HG03095 (cell line): ENCODE results near the gene LORICRIN.
"Not testable (repeated sequence)": the region's sequence is repeated elsewhere in the genome, so short reads cannot be mapped to it uniquely, and the experiment has no call there.

Source experiments
- ATAC-seq: cut with Tn5 transposase; IDR thresholded peaks from one replicate; pipeline ENCODE4 v1.9.1; 2021; ENCODE audit warnings: moderate library complexity; ENCODE audit not compliant: unreplicated experiment

Gene LORICRIN, protein sequence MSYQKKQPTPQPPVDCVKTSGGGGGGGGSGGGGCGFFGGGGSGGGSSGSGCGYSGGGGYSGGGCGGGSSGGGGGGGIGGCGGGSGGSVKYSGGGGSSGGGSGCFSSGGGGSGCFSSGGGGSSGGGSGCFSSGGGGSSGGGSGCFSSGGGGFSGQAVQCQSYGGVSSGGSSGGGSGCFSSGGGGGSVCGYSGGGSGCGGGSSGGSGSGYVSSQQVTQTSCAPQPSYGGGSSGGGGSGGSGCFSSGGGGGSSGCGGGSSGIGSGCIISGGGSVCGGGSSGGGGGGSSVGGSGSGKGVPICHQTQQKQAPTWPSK

DNA sequence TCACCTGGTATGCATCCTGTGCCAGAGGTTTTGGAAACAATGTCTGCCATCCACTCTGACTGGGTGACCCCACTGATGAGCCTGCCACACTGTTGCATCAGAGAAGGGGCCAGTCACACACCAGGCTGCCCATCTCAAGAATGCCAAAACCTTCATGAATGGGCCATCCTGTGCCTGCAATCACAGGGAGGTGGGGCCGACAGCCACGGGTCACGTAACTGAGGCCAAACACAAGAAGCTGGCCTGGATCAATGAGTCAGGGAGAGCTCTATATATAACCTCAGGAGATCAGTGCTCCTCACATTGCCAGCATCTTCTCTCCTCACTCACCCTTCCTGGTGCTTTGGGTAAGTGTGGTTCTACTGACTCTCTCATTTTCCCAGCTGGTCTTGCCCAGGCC is at the start of gene LORICRIN:
LORICRIN (plus strand) TSS at position 301 of the 400 bp plus-strand sequence. CDS start 1,263 bp downstream, outside the sequence.
- no peak for ATAC-seq

DNA sequence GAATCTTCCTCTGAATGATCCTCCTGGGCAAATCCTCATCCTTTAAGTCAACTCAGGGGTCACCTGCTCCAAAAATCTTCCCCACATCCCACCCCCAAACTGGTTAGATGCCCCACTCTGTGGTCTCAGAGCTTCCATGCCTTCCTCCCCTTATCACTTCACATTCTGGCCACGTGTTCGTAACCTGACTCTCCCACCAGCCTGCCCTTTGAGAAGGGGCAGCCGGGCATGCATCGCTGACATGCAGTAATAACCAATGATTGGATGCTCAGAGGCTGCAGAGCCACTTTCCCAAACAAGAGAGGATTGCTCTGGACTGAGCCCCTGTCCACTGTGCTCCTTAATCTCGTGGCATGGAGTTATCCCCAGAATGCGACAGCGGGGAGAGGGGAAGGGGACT is 49.3 kb upstream of the LORICRIN start:
- ATAC-seq, result no peak

DNA sequence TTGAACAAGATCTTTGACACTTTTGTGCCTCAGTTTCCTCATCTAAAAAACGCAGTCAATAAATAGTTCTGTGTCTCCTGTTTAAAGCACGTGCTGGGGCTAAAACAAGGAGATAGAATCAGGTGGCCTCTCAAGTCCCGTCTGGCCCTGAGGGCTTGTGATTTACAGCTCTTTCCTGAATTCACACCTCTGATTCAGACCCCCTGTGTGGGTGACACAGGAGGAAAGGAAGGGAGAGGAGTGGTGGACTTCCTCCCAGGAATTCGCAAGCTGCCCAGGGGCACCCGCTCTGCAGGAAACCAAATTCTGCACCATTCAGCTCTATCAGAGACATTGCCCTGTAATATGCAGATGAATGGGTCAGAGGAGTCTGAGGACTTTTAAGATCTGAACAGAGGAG is 47.3 kb upstream of the LORICRIN start:
- ATAC-seq, result no peak

DNA sequence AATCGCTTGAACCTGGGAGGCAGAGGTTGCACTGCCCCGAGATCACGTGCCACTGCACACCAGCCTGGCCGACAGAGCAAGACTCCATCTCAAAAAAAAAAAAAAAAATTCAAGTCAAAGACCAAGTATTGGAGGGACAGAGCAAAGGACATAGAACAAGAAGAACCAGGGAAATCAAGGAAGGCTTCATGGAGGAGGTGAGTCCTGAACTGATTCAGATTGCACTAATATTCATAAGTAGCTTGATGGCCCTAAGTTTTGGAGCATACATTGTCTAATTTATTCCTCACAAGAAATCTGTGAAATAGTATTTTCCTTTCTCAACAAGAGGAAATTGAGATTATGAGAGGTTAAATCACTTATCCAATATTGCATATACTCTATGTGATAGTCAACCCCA is 46.0 kb upstream of the LORICRIN start:
- no peak for ATAC-seq

DNA sequence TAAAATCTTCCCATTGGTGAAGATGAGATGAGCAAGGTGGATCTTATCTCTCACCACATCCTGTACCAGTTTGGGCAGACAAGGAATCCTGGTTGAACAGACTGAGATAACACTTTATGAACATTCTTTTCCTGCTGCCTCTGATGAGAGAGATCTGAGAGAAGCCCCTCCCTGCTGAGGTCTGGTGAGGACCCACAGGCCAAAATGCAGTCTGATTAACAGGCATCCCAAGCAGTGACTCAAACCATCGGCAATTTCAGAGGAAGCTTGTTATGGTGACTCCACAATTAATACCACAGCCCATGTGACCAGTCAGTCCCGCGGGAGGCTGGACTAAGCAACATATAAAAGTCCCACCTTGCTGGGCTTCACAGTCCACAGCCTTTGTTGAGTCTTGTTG is 42.3 kb upstream of the LORICRIN start, which contains the start of gene PRR9:
PRR9 (plus strand) TSS at position 373 of the 400 bp plus-strand sequence. CDS start 561 bp downstream, outside the sequence.
- ATAC-seq, result no peak

DNA sequence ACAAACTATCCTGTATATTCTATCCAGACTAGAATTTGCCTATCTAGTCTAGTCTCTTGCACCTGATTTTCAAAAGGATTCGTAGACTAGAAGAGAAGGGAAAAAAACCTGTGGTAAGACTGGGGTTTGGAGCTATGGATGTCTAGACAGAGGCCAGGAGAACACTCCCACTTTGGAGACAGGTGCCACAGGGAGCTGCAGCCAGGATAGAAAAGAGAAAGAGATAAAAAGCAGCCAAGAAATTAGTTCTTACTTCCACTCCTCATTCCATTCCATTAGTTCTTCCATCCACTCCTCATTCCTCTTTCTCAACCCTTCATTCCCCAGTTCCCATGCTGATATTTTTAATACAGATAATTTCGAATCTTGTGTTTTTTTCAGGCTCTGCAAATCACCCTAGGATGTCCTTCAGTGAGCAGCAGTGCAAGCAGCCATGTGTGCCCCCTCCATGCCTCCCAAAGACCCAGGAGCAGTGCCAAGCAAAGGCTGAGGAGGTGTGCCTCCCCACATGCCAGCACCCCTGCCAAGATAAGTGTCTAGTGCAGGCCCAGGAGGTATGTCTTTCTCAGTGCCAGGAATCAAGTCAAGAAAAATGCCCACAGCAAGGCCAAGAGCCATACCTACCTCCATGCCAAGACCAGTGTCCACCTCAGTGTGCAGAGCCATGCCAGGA is 41.6 kb upstream of the LORICRIN start:
- ATAC-seq, result no peak

DNA sequence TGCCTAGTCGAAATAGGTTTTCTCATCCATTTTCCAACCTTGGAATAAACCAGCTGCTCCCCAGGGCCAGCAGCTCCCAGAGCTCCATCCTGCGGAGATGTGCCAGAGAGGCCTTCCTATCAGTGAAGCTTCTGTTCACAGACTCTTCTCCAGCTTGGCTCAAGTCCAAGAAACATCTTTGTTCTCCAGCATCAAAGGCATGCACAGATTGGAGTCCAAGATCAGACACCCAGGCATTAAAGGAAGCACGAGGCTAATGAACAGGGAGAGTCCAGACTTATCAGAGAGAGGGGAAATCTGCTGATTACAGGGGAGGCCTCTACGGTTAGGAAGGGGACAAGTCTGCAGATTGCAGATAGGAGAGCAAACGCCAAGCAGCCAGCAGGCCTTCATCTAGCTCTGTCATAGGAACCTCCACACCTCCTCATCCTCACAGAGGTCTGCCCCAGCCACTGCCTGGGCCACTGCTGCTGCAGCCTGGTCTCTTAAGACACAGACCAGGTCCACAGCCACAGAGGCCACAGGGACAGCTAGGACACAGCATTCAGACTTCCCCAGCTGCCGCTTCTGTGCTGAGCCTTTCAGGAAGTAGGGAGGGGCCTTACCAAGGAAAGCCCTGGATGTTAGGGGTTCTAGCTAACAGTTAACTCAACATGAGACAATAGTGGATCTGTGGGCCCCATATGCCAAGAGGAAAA is 38.7 kb upstream of the LORICRIN start:
- ATAC-seq, result no peak

DNA sequence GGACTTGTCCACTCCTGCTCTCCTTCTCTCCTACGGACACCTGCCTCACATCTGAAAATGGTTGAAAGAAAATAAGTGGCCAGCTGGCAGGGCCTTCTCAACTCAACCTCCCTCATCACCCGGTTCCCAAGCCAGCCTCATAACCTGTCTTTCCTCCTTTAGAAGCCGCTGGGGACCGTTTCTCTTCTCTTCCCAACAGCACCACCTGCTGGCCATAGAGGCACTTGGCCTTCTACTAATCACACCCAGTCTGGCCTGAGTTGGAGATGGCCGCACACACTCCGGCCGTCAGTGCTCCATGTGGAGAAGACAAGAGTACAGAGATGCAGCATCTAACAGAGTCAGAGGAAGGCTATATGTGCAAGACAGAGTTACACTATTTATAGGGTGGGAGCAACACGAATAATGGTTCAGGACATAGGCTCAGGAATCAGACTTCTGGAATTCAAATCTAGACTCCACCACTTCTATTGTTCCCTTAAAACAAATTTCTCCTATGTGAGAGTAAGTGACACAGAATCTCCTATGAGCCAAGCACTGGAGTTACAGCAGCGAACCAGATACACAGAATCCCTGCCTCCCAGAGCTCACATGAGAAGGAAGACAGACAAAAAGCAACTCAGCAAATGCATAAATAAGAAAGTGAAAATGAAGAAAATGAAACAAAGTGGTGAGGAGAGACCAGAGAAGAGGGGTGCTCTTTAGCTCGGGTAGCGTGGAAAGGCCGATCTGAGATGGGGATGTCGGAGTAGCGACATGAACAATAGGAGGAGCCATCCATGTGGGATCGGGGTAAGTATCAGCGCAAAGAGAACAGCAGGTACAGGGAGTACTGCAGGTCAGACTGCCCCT is 36.2 kb upstream of the LORICRIN start:
- not testable (repeated sequence) for ATAC-seq

DNA sequence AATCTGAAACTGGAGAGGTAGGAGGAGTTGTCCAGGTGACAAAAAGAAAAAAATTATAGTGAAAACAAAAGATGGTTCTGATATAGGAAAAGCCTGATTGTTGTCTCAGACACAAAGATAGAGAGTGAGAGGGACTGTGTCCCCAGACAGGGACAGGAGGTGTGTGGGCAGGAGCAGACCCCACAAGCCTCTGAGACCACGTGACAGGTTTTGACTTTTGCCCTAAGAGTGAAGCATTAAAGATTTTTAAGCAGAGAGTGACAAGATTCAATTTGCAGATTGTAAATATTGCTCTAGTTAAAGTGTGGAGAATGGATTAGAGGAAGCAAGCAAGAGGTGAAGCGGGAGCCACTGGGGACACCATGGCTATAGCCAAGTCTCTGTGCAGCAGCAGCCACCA is 31.7 kb upstream of the LORICRIN start:
- ATAC-seq, result no peak

DNA sequence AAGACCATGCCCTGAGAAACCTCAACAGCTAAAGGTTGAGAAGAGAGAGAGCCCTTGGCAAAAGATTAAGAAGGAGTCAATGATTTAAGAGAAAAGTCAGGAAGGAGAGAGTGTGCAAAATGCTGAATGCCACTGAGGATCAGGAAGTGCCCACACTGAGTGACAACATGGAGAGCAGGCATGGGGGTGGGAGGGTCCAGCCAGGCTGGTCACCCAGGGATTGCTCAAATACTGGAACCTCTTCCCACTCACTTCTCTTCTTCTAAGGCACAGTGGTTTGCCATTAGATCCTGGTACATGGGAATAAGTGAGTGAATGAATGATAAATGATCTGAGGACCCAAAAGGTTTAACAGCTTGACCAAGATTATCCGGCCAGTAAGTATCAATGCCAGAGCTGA is 31.0 kb upstream of the LORICRIN start:
- no peak for ATAC-seq

DNA sequence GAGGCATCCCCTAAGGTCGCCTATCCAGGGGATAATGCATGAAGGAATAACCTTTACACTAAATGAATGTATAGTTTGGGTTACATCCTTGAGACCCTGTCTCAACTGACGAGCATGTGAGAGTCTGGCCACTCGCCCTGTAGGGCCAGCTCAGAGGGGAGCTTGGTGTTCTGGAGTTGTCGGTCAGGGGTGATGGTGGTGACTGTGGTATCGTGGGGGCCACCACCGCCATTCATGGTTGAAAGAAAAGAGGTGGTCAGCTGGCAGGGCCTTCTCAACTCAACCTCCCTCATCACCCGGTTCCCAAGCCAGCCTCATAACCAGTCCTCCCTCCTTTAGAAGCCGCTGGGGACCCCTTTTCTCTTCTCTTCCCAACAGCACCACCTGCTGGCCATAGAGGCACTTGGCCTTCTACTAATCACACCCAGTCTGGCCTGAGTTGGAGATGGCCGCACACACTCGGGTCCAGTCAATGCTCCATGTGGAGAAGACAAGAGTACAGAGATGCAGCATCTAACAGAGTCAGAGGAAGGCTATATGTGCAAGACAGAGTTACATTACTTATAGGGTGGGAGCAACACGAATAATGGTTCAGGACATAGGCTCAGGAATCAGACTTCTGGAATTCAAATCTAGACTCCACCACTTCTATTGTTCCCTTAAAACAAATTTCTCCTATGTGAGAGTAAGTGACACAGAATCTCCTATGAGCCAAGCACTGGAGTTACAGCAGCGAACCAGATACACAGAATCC is 30.2 kb upstream of the LORICRIN start:
- ATAC-seq, result not testable (repeated sequence)

DNA sequence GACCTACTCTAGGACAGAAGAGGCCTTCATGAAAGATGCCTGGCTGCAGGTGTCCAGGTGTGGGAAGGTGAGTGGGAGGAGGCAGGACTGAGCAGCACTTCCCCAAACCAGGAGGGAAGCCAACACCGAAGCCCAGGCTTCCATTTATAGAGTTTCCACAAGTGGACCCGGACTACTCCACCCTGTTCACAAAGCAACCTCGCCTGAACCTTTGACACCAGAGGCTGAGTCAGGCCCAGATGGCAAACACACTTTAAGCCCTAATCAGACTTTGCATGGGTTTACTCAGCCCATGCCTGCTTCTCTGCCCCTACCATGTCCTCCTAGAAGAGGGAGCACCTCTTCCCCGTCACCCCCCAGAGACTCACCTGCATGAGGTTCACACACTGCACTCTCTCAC is 28.1 kb upstream of the LORICRIN start:
- no peak for ATAC-seq

DNA sequence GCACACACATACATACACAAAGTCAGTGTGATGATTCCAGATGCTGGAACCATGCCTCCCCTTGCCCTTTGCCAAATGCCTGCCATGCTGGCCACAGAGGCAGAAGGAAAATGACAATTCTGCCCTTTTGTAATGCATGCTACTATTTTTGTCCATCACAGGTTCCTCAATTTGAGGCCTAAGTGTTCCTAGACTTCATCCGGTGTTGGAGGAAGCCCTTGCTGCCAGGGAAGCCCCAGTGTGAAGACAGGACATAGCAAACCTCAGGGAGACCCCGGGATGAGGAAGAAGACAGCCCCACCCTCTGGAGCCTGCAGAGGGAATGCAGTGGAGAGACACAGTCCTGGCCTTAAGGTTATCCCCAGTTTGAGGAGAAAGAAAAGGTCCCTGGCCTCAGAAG is 27.7 kb upstream of the LORICRIN start:
- ATAC-seq, result no peak

DNA sequence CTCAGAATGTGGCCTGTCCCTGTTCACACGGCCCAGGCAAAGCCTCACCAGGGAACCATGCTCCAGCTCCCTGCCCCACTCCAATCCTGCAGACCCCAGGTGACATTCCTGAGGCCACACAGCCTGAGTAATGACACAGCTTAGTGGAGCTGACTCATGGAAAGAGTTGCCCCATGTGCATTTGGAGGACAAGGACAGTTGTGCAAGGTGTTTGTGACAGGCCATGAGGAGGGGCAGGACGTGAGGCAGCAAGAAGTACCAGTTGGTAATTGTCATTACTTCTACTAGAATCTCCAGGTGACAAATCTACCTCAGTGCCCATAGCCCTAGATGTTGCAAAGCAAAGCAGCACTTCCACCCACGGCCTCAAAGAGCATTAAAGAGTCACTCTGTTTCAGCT is 26.9 kb upstream of the LORICRIN start:
- ATAC-seq, result no peak

DNA sequence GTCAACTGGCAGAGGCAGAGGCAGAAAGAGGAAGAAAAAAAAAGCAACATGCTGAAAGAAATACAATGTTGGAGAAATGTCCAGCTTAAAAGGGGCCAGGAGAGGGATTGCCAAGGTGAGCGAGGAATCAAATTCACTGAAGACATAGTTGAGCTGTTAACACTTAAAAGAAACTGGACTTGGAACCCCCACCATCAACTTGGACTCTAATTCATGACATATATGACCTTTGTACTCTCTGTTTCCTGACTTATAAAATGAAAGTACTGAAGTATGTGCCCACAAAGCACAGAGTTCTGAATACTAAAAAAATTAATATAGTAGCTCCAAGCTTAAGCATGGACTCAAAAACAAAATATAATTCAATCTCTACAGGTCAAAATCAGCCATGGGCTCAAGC is 26.0 kb upstream of the LORICRIN start:
- ATAC-seq, result no peak

DNA sequence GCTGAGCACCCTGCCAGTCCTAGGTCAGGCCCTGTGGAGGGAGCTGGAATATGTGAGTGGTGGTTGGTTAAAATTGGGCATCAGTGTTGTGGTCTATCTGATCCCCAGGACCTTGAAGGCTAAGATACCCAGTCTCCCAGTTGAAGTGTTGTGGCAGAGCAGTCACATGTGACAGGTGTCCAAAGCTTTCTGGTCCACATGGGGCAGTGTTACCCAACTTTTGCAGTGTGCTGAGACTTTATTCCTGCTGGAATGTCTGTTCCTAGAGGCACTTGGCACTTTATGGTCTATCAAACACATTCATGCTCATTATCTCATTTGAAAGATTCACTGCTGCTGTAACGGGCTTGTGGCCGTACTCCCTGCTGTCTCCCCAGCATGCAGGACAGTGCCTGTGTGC is 21.0 kb upstream of the LORICRIN start:
- ATAC-seq, result no peak

DNA sequence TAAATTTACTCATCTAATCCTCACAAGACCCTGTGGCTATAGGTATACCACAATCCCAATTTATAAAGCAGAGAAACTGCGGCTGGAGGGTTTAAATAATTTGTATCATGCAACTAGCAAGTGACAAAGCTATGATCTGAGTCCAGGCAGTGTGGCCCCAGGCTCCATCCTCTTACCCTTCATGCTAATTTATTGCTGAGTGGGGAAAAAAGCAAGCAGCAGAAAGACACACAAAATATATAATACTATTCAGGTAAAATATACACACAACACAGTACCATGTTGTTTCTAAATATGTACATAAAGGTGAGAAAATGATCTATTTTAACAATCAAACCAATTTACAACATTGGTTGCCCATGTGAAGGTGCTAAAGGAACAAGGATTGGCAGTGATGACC is 17.3 kb upstream of the LORICRIN start:
- ATAC-seq, result no peak

DNA sequence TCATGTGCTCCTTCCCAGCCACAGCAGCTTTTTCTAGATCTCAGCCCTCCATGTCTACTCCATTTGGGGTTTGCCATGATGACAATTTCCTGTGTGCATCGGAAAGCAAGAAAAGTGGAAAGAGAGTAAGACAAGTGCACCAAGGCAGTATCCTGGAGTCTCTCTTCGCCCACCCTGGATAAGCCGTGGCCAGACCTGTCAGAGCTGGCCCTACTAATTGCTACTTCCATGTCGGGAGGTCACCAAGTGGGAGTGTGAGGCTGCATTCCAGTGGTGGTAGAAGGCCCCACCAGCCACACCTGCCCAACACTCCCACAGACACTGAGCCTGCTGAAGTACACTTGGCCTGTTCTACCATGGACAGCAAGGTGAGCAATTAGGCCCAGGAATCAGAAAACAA is 14.0 kb upstream of the LORICRIN start:
- ATAC-seq, result no peak

DNA sequence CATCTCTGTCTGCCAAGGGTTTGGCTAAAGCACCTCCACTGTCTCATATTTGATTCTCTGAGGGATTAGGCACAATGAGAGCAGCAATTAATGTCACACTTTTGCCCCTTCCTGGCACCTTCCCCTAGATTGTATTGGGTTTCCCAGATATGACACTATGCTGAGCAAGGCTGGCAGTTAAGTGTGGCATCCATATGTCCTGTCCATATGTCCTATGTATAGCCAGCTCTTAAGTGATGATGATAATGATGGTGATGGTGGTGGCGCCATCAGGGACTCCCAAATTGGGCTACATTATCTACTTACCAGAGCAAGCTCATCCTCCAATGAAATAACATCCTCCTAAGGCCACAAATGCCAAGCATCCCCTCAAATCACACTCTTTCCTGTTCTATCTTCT is 13.5 kb upstream of the LORICRIN start:
- ATAC-seq, result no peak

DNA sequence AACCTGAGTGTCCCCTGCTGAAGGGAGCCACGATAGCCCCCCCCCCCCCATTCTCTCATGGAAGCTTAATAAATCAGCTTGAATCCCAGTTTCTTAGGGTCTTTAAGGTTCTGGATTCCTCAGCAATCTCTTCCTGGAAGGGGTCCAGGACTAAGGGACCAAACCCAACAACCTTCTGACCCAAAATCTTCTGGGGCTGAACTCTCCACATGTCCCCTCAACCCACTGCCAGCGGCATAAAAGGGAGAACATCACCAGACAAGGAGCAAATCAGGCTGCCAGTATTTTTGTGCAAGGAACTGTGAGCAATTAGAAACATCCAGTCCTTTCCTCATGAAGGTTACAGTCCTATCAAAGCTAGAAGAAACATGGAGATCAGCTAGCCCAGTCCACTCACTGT is 12.7 kb upstream of the LORICRIN start:
- no peak for ATAC-seq
